Adipocyte (in vitro differentiated cells): Measurements from ENCODE around the gene TMEM132D.

ENCODE experiments used
- DNase-seq: peaks from one replicate; pipeline ENCODE4 v3.0.0-alpha.2; 2015; ENCODE audit warnings: low read depth
- H3K27me3 ChIP-seq: replicated peaks from 2 replicates; pipeline ENCODE4 v1.7.0; 2013; ENCODE audit warnings: mild to moderate bottlenecking, low read length, moderate library complexity; ENCODE audit not compliant: control insufficient read depth, insufficient read depth
- H3K36me3 ChIP-seq: 2 replicates; pipeline ENCODE4 v1.7.0; 2013; ENCODE audit warnings: low read length, mild to moderate bottlenecking, moderate library complexity; ENCODE audit not compliant: control insufficient read depth, insufficient read depth, severe bottlenecking
- H3K4me1 ChIP-seq: 2 replicates; pipeline ENCODE4 v1.7.0; 2013; ENCODE audit warnings: mild to moderate bottlenecking, low read length, moderate library complexity; ENCODE audit not compliant: control insufficient read depth, insufficient read depth
- H3K4me3 ChIP-seq: 2 replicates; pipeline ENCODE4 v1.7.0; 2013; ENCODE audit warnings: mild to moderate bottlenecking, low read length, moderate library complexity
- H3K9ac ChIP-seq: 2 replicates; pipeline ENCODE4 v1.7.0; 2013; ENCODE audit warnings: mild to moderate bottlenecking, low read length, moderate library complexity
- H3K9me3 ChIP-seq: 2 replicates; pipeline ENCODE4 v1.7.0; 2013; ENCODE audit warnings: mild to moderate bottlenecking, low read length, moderate library complexity; ENCODE audit not compliant: control insufficient read depth

The TMEM132D gene

GRCh38 chr12:129230995-129231394, 672.8 kb downstream of the TMEM132D start:
- no peaks in the 10 kb centered on the region for H3K36me3 ChIP-seq
- peaks cover 5% of the 10 kb centered on the region for H3K9me3 ChIP-seq
- H3K4me3 ChIP-seq = no peak overlapping the region
- no peak for DNase-seq
- H3K9ac ChIP-seq = no peak overlapping the region
- H3K4me1 ChIP-seq = no peaks in the 10 kb centered on the region
- H3K27me3 ChIP-seq = no peaks in the 10 kb centered on the region

- Histone ChIP-seq H3K27me3 (no peaks in the 10 kb centered on the region), H3K9ac (no peak overlapping the region), H3K9me3 (peaks cover 5% of the 10 kb centered on the region), H3K36me3 (no peaks in the 10 kb centered on the region), H3K4me3 (no peak overlapping the region), H3K4me1 (no peaks in the 10 kb centered on the region)
- DNase-seq = no peak
These were observed 677.0 kb downstream of the TMEM132D start for GRCh38 chr12:129226851-129227250.

DNA sequence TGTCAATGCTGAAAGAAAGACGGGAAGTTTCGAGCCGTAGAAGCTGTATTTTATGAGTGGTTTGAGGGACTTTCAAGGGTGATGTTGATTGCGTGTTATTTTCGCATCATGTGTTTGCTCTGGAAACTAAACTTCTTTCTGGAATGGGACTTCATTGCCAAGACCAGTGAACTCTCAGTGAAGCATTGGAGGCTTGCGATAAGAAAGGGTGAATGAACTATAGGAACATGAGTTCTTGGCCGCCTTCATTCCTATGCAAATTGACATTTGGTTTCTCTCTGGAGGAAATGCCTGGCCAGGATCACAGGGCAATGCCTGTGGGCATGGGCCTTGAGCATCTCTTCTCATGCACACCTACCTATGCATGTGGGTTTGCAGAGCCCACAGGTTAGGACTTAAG, 677.8 kb downstream of the TMEM132D start:
- H3K4me3 ChIP-seq = no peak overlapping the region
- H3K4me1 ChIP-seq = no peaks in the 10 kb centered on the region
- no peaks in the 10 kb centered on the region for H3K27me3 ChIP-seq
- peaks cover 5% of the 10 kb centered on the region for H3K9me3 ChIP-seq
- no peaks in the 10 kb centered on the region for H3K36me3 ChIP-seq
- H3K9ac ChIP-seq = no peak overlapping the region
- no peak for DNase-seq

GRCh38 chr12:129215556-129215955, 688.3 kb downstream of the TMEM132D start:
- Histone ChIP-seq H3K4me1 (no peaks in the 10 kb centered on the region), H3K4me3 (no peak overlapping the region), H3K36me3 (no peaks in the 10 kb centered on the region), H3K9me3 (peaks cover 9% of the 10 kb centered on the region), H3K9ac (no peak overlapping the region), H3K27me3 (no peaks in the 10 kb centered on the region)
- DNase-seq = no peak

DNA sequence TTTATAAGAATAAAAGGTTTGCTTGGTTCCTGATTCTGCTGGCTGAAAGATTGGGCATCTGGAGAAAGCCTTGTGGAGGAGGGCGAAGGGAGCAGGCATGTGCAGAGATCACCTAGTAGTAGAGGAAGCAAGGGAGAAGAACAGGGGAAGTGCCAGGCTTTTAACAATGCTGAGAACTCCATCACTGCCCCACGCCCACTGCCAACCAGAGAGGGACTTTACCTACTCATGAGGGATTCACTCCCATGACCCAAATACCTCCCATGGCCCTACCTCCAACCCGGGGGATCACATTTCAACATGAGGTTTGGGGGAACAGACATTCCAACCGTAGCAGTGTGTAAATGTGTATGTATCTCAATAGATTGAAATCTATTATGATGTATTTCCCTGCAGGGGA, 690.3 kb downstream of the TMEM132D start:
- DNase-seq = no peak
- Histone ChIP-seq H3K27me3 (no peaks in the 10 kb centered on the region), H3K4me3 (no peak overlapping the region), H3K9me3 (peaks cover 1% of the 10 kb centered on the region), H3K36me3 (no peaks in the 10 kb centered on the region), H3K4me1 (no peaks in the 10 kb centered on the region), H3K9ac (no peak overlapping the region)

- Histone ChIP-seq H3K9ac (no peak overlapping the region), H3K9me3 (no peaks in the 10 kb centered on the region), H3K36me3 (no peaks in the 10 kb centered on the region), H3K4me1 (no peaks in the 10 kb centered on the region), H3K4me3 (no peak overlapping the region), H3K27me3 (no peaks in the 10 kb centered on the region)
- DNase-seq = no peak
These were observed 691.8 kb downstream of the TMEM132D start for GRCh38 chr12:129211862-129212630.

- Histone ChIP-seq H3K4me3 (no peak overlapping the region), H3K36me3 (no peaks in the 10 kb centered on the region), H3K9ac (no peak overlapping the region), H3K27me3 (no peaks in the 10 kb centered on the region), H3K9me3 (no peaks in the 10 kb centered on the region), H3K4me1 (no peaks in the 10 kb centered on the region)
- no peak for DNase-seq
These were observed 695.3 kb downstream of the TMEM132D start for GRCh38 chr12:129208566-129208965.

DNA sequence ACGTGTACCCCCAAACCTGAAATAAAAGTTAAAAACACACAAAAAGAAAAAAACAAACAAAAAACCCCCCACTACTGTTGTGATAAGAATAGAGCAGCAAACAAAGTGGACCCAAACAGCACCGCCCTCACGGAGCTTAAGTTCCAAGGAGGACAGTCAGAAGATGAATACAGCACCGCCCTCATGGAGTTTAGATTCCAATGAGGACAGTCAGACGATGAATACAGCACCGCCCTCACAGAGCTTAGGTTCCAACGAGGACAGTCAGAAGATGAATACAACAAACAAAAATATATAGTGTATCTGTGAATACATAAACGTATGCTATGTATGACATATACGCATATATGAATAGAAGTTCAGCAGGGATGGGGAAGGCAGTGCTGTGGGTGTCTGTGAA, 696.7 kb downstream of the TMEM132D start:
- H3K36me3 ChIP-seq = no peaks in the 10 kb centered on the region
- DNase-seq = no peak
- H3K9ac ChIP-seq = no peak overlapping the region
- no peaks in the 10 kb centered on the region for H3K9me3 ChIP-seq
- no peaks in the 10 kb centered on the region for H3K27me3 ChIP-seq
- H3K4me1 ChIP-seq = no peaks in the 10 kb centered on the region
- no peak overlapping the region for H3K4me3 ChIP-seq

GRCh38 chr12:129203456-129203855, 700.4 kb downstream of the TMEM132D start:
- no peak for DNase-seq

GRCh38 chr12:129202109-129202814, 701.6 kb downstream of the TMEM132D start:
- no peak for DNase-seq
- Histone ChIP-seq H3K9me3 (no peaks in the 10 kb centered on the region), H3K36me3 (no peaks in the 10 kb centered on the region), H3K4me1 (no peaks in the 10 kb centered on the region), H3K9ac (no peak overlapping the region), H3K27me3 (no peaks in the 10 kb centered on the region), H3K4me3 (no peak overlapping the region)

More at GRCh38 chr12:129203456-129203855, 700.4 kb downstream of the TMEM132D start:
- Histone ChIP-seq H3K4me1 (no peaks in the 10 kb centered on the region), H3K4me3 (no peak overlapping the region), H3K9ac (no peak overlapping the region), H3K27me3 (no peaks in the 10 kb centered on the region), H3K36me3 (no peaks in the 10 kb centered on the region), H3K9me3 (no peaks in the 10 kb centered on the region)

DNA sequence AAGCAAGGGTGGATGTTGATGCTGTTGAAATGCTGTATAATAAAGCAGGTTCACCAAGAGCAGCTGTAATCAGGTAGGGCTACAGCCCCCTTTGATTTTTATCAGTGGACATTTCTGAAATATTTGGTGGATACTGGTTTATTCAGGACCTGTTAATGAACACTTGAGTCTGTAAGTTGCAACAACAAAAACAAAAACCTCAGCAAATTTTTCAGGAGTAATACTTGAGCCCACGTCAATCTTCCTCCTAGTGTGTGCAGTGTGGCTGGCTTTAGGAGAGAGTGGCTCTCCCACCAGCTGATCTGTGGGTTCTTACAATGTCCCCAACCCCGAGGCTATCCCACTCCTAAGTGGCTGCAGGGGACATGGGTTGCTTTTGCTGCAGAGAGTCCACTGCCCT, 702.8 kb downstream of the TMEM132D start:
- H3K36me3 ChIP-seq = no peaks in the 10 kb centered on the region
- H3K9ac ChIP-seq = no peak overlapping the region
- no peaks in the 10 kb centered on the region for H3K4me1 ChIP-seq
- DNase-seq = no peak
- peaks cover 3% of the 10 kb centered on the region for H3K9me3 ChIP-seq
- H3K27me3 ChIP-seq = no peaks in the 10 kb centered on the region
- no peak overlapping the region for H3K4me3 ChIP-seq
